Measurements from ENCODE around the gene EIF3J.

EIF3J gene

GRCh38 chr15:44573386-44573785 is 36.4 kb downstream of the EIF3J start:
- no peak for TF ChIP-seq BACH2 (CRISPR knock-in tag; IDR thresholded peaks at IDR 0.05; ENCODE audit: borderline replicate concordance)
- TF ChIP-seq, protein P1, sequence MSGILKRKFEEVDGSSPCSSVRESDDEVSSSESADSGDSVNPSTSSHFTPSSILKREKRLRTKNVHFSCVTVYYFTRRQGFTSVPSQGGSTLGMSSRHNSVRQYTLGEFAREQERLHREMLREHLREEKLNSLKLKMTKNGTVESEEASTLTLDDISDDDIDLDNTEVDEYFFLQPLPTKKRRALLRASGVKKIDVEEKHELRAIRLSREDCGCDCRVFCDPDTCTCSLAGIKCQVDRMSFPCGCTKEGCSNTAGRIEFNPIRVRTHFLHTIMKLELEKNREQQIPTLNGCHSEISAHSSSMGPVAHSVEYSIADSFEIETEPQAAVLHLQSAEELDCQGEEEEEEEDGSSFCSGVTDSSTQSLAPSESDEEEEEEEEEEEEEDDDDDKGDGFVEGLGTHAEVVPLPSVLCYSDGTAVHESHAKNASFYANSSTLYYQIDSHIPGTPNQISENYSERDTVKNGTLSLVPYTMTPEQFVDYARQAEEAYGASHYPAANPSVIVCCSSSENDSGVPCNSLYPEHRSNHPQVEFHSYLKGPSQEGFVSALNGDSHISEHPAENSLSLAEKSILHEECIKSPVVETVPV (CRISPR knock-in tag; IDR thresholded peaks at IDR 0.05) = no peak
- TF ChIP-seq ESRRG (CRISPR knock-in tag; IDR thresholded peaks at IDR 0.05) = no peak
- TF ChIP-seq, protein P2, sequence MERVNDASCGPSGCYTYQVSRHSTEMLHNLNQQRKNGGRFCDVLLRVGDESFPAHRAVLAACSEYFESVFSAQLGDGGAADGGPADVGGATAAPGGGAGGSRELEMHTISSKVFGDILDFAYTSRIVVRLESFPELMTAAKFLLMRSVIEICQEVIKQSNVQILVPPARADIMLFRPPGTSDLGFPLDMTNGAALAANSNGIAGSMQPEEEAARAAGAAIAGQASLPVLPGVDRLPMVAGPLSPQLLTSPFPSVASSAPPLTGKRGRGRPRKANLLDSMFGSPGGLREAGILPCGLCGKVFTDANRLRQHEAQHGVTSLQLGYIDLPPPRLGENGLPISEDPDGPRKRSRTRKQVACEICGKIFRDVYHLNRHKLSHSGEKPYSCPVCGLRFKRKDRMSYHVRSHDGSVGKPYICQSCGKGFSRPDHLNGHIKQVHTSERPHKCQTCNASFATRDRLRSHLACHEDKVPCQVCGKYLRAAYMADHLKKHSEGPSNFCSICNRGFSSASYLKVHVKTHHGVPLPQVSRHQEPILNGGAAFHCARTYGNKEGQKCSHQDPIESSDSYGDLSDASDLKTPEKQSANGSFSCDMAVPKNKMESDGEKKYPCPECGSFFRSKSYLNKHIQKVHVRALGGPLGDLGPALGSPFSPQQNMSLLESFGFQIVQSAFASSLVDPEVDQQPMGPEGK (CRISPR knock-in tag; IDR thresholded peaks at IDR 0.05; ENCODE audit: borderline replicate concordance) = no peak
- no peak for TF ChIP-seq TSHZ2 (CRISPR knock-in tag; IDR thresholded peaks at IDR 0.05)
- TF ChIP-seq SNAI2 (CRISPR knock-in tag; IDR thresholded peaks at IDR 0.05) = no peak
- TF ChIP-seq CREB5 (CRISPR knock-in tag; IDR thresholded peaks at IDR 0.05; ENCODE audit: low read depth) = no peak
- no peak for TF ChIP-seq TCF4 (CRISPR knock-in tag; IDR thresholded peaks at IDR 0.05; ENCODE audit: borderline replicate concordance)
- no peak for TF ChIP-seq ZNF70 (CRISPR knock-in tag; IDR thresholded peaks at IDR 0.05)
- TF ChIP-seq ZNF8 (CRISPR knock-in tag; IDR thresholded peaks at IDR 0.05) = no peak
- no peak for TF ChIP-seq ISL1 (CRISPR knock-in tag; IDR thresholded peaks at IDR 0.05)
- no peak for TF ChIP-seq ARNTL (CRISPR knock-in tag; IDR thresholded peaks at IDR 0.05; ENCODE audit: borderline replicate concordance, low read depth)
- no peak for ATAC-seq

DNA sequence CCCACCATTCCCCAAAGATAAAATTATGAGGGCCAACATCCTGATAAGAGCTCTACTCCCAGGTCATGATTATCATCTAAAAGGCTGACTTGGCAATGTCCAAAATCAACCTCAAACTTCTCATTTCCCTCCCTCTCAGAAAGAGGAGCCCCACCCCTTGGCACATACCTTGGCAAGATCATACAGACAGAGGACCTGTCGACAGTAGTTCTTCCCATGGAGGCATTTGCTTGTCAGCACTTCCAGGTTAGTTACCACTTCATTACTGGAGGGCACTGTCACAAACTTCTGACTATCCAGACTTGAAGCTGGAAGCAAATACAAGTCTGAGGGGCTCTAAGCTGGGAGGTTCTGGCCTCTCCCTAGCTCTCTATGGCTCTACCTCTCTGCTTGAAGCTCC is 37.8 kb downstream of the EIF3J start:
- TF ChIP-seq OSR1 (CRISPR knock-in tag; IDR thresholded peaks at IDR 0.05) (no peak), TCF4 (CRISPR knock-in tag; IDR thresholded peaks at IDR 0.05; ENCODE audit: borderline replicate concordance) (no peak), ESRRG (CRISPR knock-in tag; IDR thresholded peaks at IDR 0.05) (no peak), ZFP30 (CRISPR knock-in tag; IDR thresholded peaks at IDR 0.05) (no peak), PPARA (CRISPR knock-in tag; IDR thresholded peaks at IDR 0.05; ENCODE audit: borderline replicate concordance) (no peak)
- TF ChIP-seq, protein P1 (CRISPR knock-in tag; IDR thresholded peaks at IDR 0.05) = no peak

GRCh38 chr15:44580105-44580504 is 43.2 kb downstream of the EIF3J start:
- no peak for TF ChIP-seq BACH2 (CRISPR knock-in tag; IDR thresholded peaks at IDR 0.05; ENCODE audit: borderline replicate concordance)
- TF ChIP-seq, protein P1 (CRISPR knock-in tag; IDR thresholded peaks at IDR 0.05) = no peak
- TF ChIP-seq ESRRG (CRISPR knock-in tag; IDR thresholded peaks at IDR 0.05) = no peak
- no peak for TF ChIP-seq TOX (CRISPR knock-in tag; IDR thresholded peaks at IDR 0.05; ENCODE audit: borderline replicate concordance)
- no peak for TF ChIP-seq SNAI2 (CRISPR knock-in tag; IDR thresholded peaks at IDR 0.05)
- no peak for TF ChIP-seq ZC3H10 (CRISPR knock-in tag; IDR thresholded peaks at IDR 0.05)
- TF ChIP-seq PPARA (CRISPR knock-in tag; IDR thresholded peaks at IDR 0.05; ENCODE audit: borderline replicate concordance) = no peak
- no peak for TF ChIP-seq RARB (CRISPR knock-in tag; IDR thresholded peaks at IDR 0.05)
- no peak for TF ChIP-seq CSDC2 (CRISPR knock-in tag; IDR thresholded peaks at IDR 0.05)
- no peak for TF ChIP-seq ZFP30 (CRISPR knock-in tag; IDR thresholded peaks at IDR 0.05)
- TF ChIP-seq, protein P2 (CRISPR knock-in tag; IDR thresholded peaks at IDR 0.05; ENCODE audit: borderline replicate concordance) = no peak
- TF ChIP-seq TCF4 (CRISPR knock-in tag; IDR thresholded peaks at IDR 0.05; ENCODE audit: borderline replicate concordance) = no peak
- TF ChIP-seq ZNF70 (CRISPR knock-in tag; IDR thresholded peaks at IDR 0.05) = no peak
- TF ChIP-seq, protein P3, sequence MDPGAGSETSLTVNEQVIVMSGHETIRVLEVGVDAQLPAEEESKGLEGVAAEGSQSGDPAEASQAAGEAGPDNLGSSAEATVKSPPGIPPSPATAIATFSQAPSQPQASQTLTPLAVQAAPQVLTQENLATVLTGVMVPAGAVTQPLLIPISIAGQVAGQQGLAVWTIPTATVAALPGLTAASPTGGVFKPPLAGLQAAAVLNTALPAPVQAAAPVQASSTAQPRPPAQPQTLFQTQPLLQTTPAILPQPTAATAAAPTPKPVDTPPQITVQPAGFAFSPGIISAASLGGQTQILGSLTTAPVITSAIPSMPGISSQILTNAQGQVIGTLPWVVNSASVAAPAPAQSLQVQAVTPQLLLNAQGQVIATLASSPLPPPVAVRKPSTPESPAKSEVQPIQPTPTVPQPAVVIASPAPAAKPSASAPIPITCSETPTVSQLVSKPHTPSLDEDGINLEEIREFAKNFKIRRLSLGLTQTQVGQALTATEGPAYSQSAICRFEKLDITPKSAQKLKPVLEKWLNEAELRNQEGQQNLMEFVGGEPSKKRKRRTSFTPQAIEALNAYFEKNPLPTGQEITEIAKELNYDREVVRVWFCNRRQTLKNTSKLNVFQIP (CRISPR knock-in tag; IDR thresholded peaks at IDR 0.05; ENCODE audit: borderline replicate concordance, low read depth) = no peak
- ATAC-seq = no peak

More for the DNA sequence above, 37.8 kb downstream of the EIF3J start:
- no peak for ATAC-seq
